HepG2 (cell line): Measurements from ENCODE around the gene RFC2. TPM values are rescaled to one million over a fixed set of nuclear protein-coding genes. Genes with fewer than 3 reads are reported as not detected.

Experiments used
- BHLHE40 ChIP-seq: IDR thresholded peaks from 2 replicates; pipeline ENCODE4 v1.6.1; 2011; ENCODE audit warnings: low read length, improper control_type of control experiment
- CCAR2 ChIP-seq: fragments of 200-400 bp; formaldehyde crosslinking; optimal IDR thresholded peaks from 2 replicates; pipeline ENCODE3; 2018; ENCODE audit warnings: low read depth, mild to moderate bottlenecking, low read length, moderate library complexity
- DDIT3 ChIP-seq: sonication (generic); formaldehyde crosslinking; IDR thresholded peaks from 2 replicates; pipeline ENCODE4 v1.4.0; 2020; ENCODE audit warnings: mild to moderate bottlenecking, missing genetic modification reagents
- EEA1 ChIP-seq: sonication (generic); formaldehyde crosslinking; IDR thresholded peaks from 2 replicates; pipeline ENCODE4 v1.5.1; 2020; ENCODE audit warnings: mild to moderate bottlenecking, missing genetic modification reagents, borderline replicate concordance
- GATAD2A ChIP-seq: IDR thresholded peaks from 2 replicates; pipeline ENCODE4 v1.6.1; 2016
- HIC2 ChIP-seq: sonication (generic); formaldehyde crosslinking; IDR thresholded peaks from 2 replicates; pipeline ENCODE4 v1.9.0; 2022; ENCODE audit warnings: low read depth, missing genetic modification reagents
- HNF4A ChIP-seq: sonication (generic); formaldehyde crosslinking; IDR thresholded peaks from 2 replicates; pipeline ENCODE4 v1.4.0; 2020; ENCODE audit warnings: missing genetic modification reagents
- HNF4G ChIP-seq, 2 experiments: sonication (generic) in 1 of 2; formaldehyde crosslinking in 1 of 2; IDR thresholded peaks; 2 replicates each; pipeline versions ENCODE4 v1.4.0 to v1.6.1; 2011 to 2020; ENCODE audit warnings: borderline replicate concordance in 2 of 2, low read depth in 2 of 2, mild to moderate bottlenecking in 2 of 2, low read length in 1 of 2, missing genetic modification reagents in 1 of 2, moderate library complexity in 1 of 2
- HOXA3 ChIP-seq: sonication (generic); formaldehyde crosslinking; IDR thresholded peaks from 2 replicates; pipeline ENCODE4 v1.5.0; 2020; ENCODE audit warnings: missing genetic modification reagents
- POGZ ChIP-seq: sonication (generic); formaldehyde crosslinking; IDR thresholded peaks from 2 replicates; pipeline ENCODE4 v1.4.0; 2020; ENCODE audit warnings: mild to moderate bottlenecking, missing genetic modification reagents
- SALL2 ChIP-seq: sonication (generic); formaldehyde crosslinking; IDR thresholded peaks from 2 replicates; pipeline ENCODE4 v1.8.1; 2023; ENCODE audit warnings: mild to moderate bottlenecking, missing genetic modification reagents, inconsistent platforms
- SAP130 ChIP-seq: IDR thresholded peaks from 2 replicates; pipeline ENCODE4 v1.6.1; 2016; ENCODE audit warnings: low read depth
- SNAPC4 ChIP-seq: sonication (generic); formaldehyde crosslinking; IDR thresholded peaks from 2 replicates; pipeline ENCODE4 v1.4.0; 2020; ENCODE audit warnings: mild to moderate bottlenecking, missing genetic modification reagents
- SP4 ChIP-seq: sonication (generic); formaldehyde crosslinking; IDR thresholded peaks from 2 replicates; pipeline ENCODE4 v1.8.1; 2023; ENCODE audit warnings: mild to moderate bottlenecking, missing genetic modification reagents
- TFDP1 ChIP-seq: IDR thresholded peaks from 2 replicates; pipeline ENCODE4 v1.6.1; 2016; ENCODE audit warnings: missing compliant biosample characterization, missing genetic modification reagents, borderline replicate concordance
- YEATS4 ChIP-seq: sonication (generic); formaldehyde crosslinking; IDR thresholded peaks from 2 replicates; pipeline ENCODE4 v1.4.0; 2020; ENCODE audit warnings: missing genetic modification reagents, borderline replicate concordance
- ZBTB20 ChIP-seq: sonication (generic); formaldehyde crosslinking; IDR thresholded peaks from 2 replicates; pipeline ENCODE4 v1.8.1; 2023; ENCODE audit warnings: missing genetic modification reagents, low read depth, mild to moderate bottlenecking, borderline replicate concordance
- ZFP41 ChIP-seq: sonication (generic); formaldehyde crosslinking; IDR thresholded peaks from 2 replicates; pipeline ENCODE4 v1.4.0; 2020; ENCODE audit warnings: mild to moderate bottlenecking, missing genetic modification reagents, borderline replicate concordance
- ZNF263 ChIP-seq: sonication (generic); formaldehyde crosslinking; IDR thresholded peaks from 2 replicates; pipeline ENCODE4 v1.4.0; 2020; ENCODE audit warnings: missing genetic modification reagents
- ZNF282 ChIP-seq: fragments of 450-650 bp; IDR thresholded peaks from 2 replicates; pipeline ENCODE4 v1.6.1; 2018; ENCODE audit not compliant: partially characterized antibody
- ZNF607 ChIP-seq: sonication (generic); formaldehyde crosslinking; IDR thresholded peaks from 2 replicates; pipeline ENCODE4 v1.5.1; 2020; ENCODE audit warnings: missing genetic modification reagents, mild to moderate bottlenecking, borderline replicate concordance
- polyA plus RNA-seq, 8 experiments: library from polyadenylated mRNA; depleted of rRNA in 3 of 8; stranded (reverse) in 7 of 8; unstranded in 1 of 8; fragments of >200 nt; fragmentation: Illumina TruSeq in 4 of 8; extraction: Trizol in 4 of 8; gene quantifications; 2 replicates each; pipeline versions ENCODE4 v1.2.1 to v1.2.3, GENCODE V29; 2011 to 2016; ENCODE audit warnings: low read depth in 4 of 8, missing spikeins in 1 of 8, mixed read lengths in 1 of 8; ENCODE audit not compliant: insufficient read depth in 1 of 8
- total RNA-seq, 5 experiments: library from RNA; depleted of rRNA; stranded (reverse); fragments of >200 nt; fragmentation: Illumina TruSeq; extraction: Trizol; gene quantifications; 2 replicates each; pipeline ENCODE4 v1.2.3, GENCODE V29; 2016; ENCODE audit warnings: low read depth in 1 of 5

Gene RFC2
- total and polyA plus RNA-seq, 2 of the 13 experiments (the other 11 are each of a cell fraction or from before 2014, with no cell fraction given) = 14.6 to 43.5 TPM

GRCh38 chr7:74263399-74264120 is 9.4 kb upstream of the RFC2 start (continued):
- TF ChIP-seq YEATS4 (CRISPR knock-in tag) (0 out of 2 replicates have a peak, but pooled peaks have one; percentile 39), SAP130 (peak; percentile 8; the same call in 1 of the 2 replicates), DDIT3 (no peak), ZBTB20 (CRISPR knock-in tag) (no peak), BHLHE40 (peak; percentile 76), TFDP1 (CRISPR knock-in tag) (0 out of 2 replicates have a peak, but pooled peaks have one; percentile 21), HIC2 (CRISPR knock-in tag) (peak; percentile 89), ZNF607 (CRISPR knock-in tag) (0 out of 2 replicates have a peak, but pooled peaks have one; percentile 24), CCAR2 (no peak), SALL2 (CRISPR knock-in tag) (0 out of 2 replicates have a peak, but pooled peaks have one; percentile 33), POGZ (CRISPR knock-in tag) (peak; percentile 18; the same call in 1 of the 2 replicates), ZFP41 (CRISPR knock-in tag) (no peak), GATAD2A (CRISPR knock-in tag) (peak; percentile 50; the same call in 1 of the 2 replicates), SNAPC4 (CRISPR knock-in tag) (no peak), HOXA3 (CRISPR knock-in tag) (peak; percentile 56; the same call in 1 of the 2 replicates), HNF4G (IDR thresholded peaks at IDR 0.05; ENCODE audit: borderline replicate concordance, low read depth, low read length) (peak; percentile 67), HNF4G (CRISPR knock-in tag; IDR thresholded peaks at IDR 0.05; ENCODE audit: borderline replicate concordance, low read depth) (0 out of 2 replicates have a peak, but pooled peaks have one; percentile 36), ZNF282 (no peak), ZNF263 (CRISPR knock-in tag) (peak; percentile 29; the same call in 1 of the 2 replicates), HNF4A (CRISPR knock-in tag) (peak; percentile 84), SP4 (no peak), EEA1 (CRISPR knock-in tag) (no peak)
